Measurements from ENCODE around the gene PIGX.

The PIGX gene

GRCh38 chr3:196757876-196758739 is 45.9 kb downstream of the PIGX start:
- no peak for DNase-seq (ENCODE audit: low read depth)

- DNase-seq (ENCODE audit: low read depth), result no peak
These were observed 51.0 kb downstream of the PIGX start for GRCh38 chr3:196763179-196763578.

GRCh38 chr3:196765454-196765853 is 53.3 kb downstream of the PIGX start:
- DNase-seq (ENCODE audit: low read depth), result no peak

GRCh38 chr3:196771067-196771466 is 58.9 kb downstream of the PIGX start:
- DNase-seq (ENCODE audit: low read depth), result no peak

- DNase-seq (ENCODE audit: low read depth), result no peak
These were observed 59.9 kb downstream of the PIGX start for GRCh38 chr3:196772102-196772501.

GRCh38 chr3:196772897-196773296 is 60.7 kb downstream of the PIGX start:
- no peak for DNase-seq (ENCODE audit: low read depth)

GRCh38 chr3:196774191-196774820 is 62.1 kb downstream of the PIGX start:
- no peak for DNase-seq (ENCODE audit: low read depth)

GRCh38 chr3:196774848-196775422 is 62.8 kb downstream of the PIGX start:
- no peak for DNase-seq (ENCODE audit: low read depth)

- no peak for DNase-seq (ENCODE audit: low read depth)
These were observed 63.8 kb downstream of the PIGX start for GRCh38 chr3:196775938-196776337.

- DNase-seq (ENCODE audit: low read depth), result no peak
These were observed 65.7 kb downstream of the PIGX start for GRCh38 chr3:196777836-196778235.

GRCh38 chr3:196778755-196779154 is 66.6 kb downstream of the PIGX start:
- no peak for DNase-seq (ENCODE audit: low read depth)

GRCh38 chr3:196782511-196782910 is 70.3 kb downstream of the PIGX start:
- no peak for DNase-seq (ENCODE audit: low read depth)
